Cardiac fibroblast (primary cell): ENCODE data around the gene HLX.

Source experiments
- DNase-seq, 2 donors: peaks; one replicate each; pipeline versions ENCODE4 v3.0.0 to v3.0.0-alpha.2; 2010; ENCODE audit warnings: low read depth in 2 of 2
- H3K4me3 ChIP-seq, 2 donors: replicated peaks in 1 of 2; 1 replicate in 1 of 2; 2 replicates in 1 of 2; pipeline ENCODE4 v1.5.1; 2011; ENCODE audit warnings: low read depth in 2 of 2, low read length in 2 of 2, mild to moderate bottlenecking in 2 of 2, moderate library complexity in 1 of 2
- TF ChIP-seq, protein P1 (sequence below): IDR thresholded peaks from one replicate; pipeline ENCODE4 v1.5.1; 2011; ENCODE audit warnings: low read depth, mild to moderate bottlenecking, low read length, inconsistent platforms

Gene HLX, protein sequence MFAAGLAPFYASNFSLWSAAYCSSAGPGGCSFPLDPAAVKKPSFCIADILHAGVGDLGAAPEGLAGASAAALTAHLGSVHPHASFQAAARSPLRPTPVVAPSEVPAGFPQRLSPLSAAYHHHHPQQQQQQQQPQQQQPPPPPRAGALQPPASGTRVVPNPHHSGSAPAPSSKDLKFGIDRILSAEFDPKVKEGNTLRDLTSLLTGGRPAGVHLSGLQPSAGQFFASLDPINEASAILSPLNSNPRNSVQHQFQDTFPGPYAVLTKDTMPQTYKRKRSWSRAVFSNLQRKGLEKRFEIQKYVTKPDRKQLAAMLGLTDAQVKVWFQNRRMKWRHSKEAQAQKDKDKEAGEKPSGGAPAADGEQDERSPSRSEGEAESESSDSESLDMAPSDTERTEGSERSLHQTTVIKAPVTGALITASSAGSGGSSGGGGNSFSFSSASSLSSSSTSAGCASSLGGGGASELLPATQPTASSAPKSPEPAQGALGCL

GRCh38 chr1:220879076-220879508 is at the start of gene HLX:
TSS of gene HLX (plus strand) at chr1:220879443. CDS start at chr1:220879858, 415 bp downstream.
- H3K4me3 ChIP-seq: peak within 1 kb of the TSS; percentile 70 to 84
- DNase-seq: peak; percentile 95 to 96

DNA sequence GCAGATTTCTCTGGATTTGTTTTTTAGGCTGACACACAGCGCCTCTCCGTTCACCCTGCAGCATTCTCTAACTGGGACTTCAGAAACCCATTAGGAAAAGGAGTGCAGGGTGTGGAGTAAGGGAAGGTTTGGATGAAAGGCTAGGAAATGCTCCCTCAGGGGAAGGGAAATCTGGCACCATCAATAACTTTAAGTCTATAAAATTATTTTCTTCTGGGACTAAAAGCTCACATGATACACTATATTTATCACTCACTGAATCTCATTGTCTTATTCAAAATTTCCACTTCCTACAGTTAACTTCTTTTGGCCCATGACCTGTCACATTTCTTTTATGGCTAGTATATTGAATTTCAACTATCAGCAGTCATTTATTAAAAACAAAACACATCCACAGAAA is 45.8 kb upstream of the HLX start:
- TF ChIP-seq, protein P1, sequence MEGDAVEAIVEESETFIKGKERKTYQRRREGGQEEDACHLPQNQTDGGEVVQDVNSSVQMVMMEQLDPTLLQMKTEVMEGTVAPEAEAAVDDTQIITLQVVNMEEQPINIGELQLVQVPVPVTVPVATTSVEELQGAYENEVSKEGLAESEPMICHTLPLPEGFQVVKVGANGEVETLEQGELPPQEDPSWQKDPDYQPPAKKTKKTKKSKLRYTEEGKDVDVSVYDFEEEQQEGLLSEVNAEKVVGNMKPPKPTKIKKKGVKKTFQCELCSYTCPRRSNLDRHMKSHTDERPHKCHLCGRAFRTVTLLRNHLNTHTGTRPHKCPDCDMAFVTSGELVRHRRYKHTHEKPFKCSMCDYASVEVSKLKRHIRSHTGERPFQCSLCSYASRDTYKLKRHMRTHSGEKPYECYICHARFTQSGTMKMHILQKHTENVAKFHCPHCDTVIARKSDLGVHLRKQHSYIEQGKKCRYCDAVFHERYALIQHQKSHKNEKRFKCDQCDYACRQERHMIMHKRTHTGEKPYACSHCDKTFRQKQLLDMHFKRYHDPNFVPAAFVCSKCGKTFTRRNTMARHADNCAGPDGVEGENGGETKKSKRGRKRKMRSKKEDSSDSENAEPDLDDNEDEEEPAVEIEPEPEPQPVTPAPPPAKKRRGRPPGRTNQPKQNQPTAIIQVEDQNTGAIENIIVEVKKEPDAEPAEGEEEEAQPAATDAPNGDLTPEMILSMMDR: no peak
- no peak for DNase-seq

More at GRCh38 chr1:220879076-220879508, at the start of gene HLX:
- TF ChIP-seq, protein P1: no peak

GRCh38 chr1:220834155-220834870 is 44.9 kb upstream of the HLX start:
- TF ChIP-seq, protein P1: no peak
- DNase-seq: no peak
- H3K4me3 ChIP-seq: no peak overlapping the region

More for the DNA sequence above, 45.8 kb upstream of the HLX start:
- no peak overlapping the region for H3K4me3 ChIP-seq

DNA sequence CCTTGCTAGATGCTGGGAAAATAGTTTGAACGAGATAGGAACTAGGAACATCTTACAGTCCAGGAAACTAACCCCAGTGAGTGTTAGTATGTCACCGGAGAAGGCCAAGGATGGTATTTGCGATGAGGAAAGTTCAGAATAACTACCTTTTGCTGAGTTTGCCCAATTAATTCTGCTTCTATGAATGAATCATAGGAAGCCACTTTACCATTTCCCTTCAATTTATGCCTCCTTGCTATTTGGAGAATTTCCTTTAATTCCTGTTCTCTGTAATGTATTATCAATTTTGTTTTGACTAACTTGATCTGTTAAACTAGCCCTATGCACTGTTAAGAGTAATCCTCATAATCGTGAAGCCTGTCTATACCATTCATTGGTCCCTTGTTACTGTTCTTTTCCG is 40.7 kb upstream of the HLX start:
- no peak overlapping the region for H3K4me3 ChIP-seq
- DNase-seq: no peak
- TF ChIP-seq, protein P1: no peak

GRCh38 chr1:220839474-220839873 is 39.8 kb upstream of the HLX start:
- DNase-seq: no peak
- TF ChIP-seq, protein P1: no peak
- H3K4me3 ChIP-seq: no peak overlapping the region

DNA sequence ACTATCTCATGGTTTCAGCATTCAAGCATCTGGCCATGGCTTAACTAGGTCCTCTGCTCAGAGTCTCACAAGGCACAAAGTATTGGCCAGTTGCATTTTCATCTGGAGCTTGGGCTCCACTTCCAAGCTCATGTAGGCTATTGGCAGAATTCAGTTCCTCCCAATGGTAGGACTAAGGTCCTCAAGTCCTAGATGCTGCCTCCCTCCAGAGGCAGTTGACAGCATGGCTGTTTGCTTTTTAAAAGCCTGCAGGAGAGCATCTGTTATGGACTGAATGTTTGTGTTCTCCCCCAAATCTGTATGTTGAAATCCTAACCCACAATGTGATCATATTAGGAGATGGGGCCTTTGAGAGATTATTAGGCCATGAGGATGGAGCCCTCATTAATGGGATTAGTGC is 38.0 kb upstream of the HLX start:
- no peak for DNase-seq
- TF ChIP-seq, protein P1: no peak

More for the DNA sequence above, 38.0 kb upstream of the HLX start:
- H3K4me3 ChIP-seq: no peak overlapping the region
